ENCODE measurements around the gene GNAS-AS1.

DNA sequence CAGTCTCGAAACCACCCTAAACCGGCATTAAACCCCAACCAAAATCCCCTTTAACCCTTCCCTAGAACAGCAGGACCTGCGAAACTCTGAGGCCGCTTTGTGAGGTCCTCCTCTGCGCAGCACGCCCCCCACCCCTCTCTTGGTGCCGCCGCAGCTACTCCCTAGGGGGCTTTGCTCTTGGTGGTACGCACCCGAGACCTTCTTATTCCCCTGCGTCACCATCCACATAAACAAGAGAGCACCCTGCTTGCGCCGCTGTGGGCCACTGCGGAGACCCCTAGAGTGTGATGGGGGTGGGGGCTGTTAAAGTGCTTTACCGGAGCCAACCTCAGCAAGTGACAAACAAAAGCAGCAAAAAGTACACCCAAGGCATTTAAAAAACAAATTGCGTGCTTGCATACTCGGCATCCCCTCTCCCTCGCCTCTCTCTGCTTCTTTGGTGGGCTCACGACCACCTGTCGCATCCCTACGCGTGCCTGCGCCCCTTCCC is 1.3 kb upstream of the GNAS-AS1 start:
- TF ChIP-seq CTCF (IDR thresholded peaks at IDR 0.05; ENCODE audit: insufficient read depth, low read length, poor library complexity, severe bottlenecking) (no peak), EZH2phosphoT487 (conservative IDR thresholded peaks at IDR 0.05; ENCODE audit: low read length) (no peak)

Data from SU-DHL-6 (cell line).